GM23338 (cell line): ENCODE measurements around the gene SORCS2. TPM values are rescaled to one million over a fixed set of nuclear protein-coding genes. Genes with fewer than 3 reads are reported as not detected.

Experiments used
- ATAC-seq: fragments of 200-7000 bp; cut with Tn5 transposase; 3 replicates; pipeline ENCODE4 v1.9.1; 2020
- DNase-seq: peaks from one replicate; pipeline ENCODE4 v3.0.0-alpha.2; 2015; ENCODE audit warnings: low spot score
- H2AFZ ChIP-seq: fragments of 200-600 bp; sonication (generic); 2 replicates; pipeline ENCODE4 v1.8.0; 2016; ENCODE audit warnings: antibody characterized with exemption, mild to moderate bottlenecking, moderate library complexity
- H3F3A ChIP-seq: fragments of 200-600 bp; sonication (generic); replicated peaks from 2 replicates; pipeline ENCODE4 v1.8.0; 2017; ENCODE audit warnings: antibody characterized with exemption, mixed run types, low read depth
- H3K27ac ChIP-seq: fragments of 200-600 bp; sonication (generic); 2 replicates; pipeline ENCODE4 v1.6.1; 2016; ENCODE audit warnings: low read depth
- H3K27me3 ChIP-seq: fragments of 200-600 bp; sonication (generic); 2 replicates; pipeline ENCODE4 v1.8.0; 2016; ENCODE audit warnings: mild to moderate bottlenecking, mixed run types, moderate library complexity; ENCODE audit not compliant: insufficient read depth
- H3K36me3 ChIP-seq: fragments of 200-600 bp; sonication (generic); 2 replicates; pipeline ENCODE4 v1.8.0; 2016; ENCODE audit warnings: mild to moderate bottlenecking; ENCODE audit not compliant: insufficient read depth
- H3K4me1 ChIP-seq: fragments of 200-600 bp; sonication (generic); 2 replicates; pipeline ENCODE4 v1.8.0; 2016; ENCODE audit warnings: mild to moderate bottlenecking, moderate library complexity; ENCODE audit not compliant: insufficient read depth
- H3K4me2 ChIP-seq: fragments of 200-600 bp; sonication (generic); 2 replicates; pipeline ENCODE4 v1.7.1; 2017; ENCODE audit warnings: mixed run types
- H3K4me3 ChIP-seq: fragments of 200-600 bp; sonication (generic); 2 replicates; pipeline ENCODE4 v1.6.1; 2016; ENCODE audit warnings: mixed run types
- H3K79me2 ChIP-seq: fragments of 200-600 bp; sonication (generic); replicated peaks from 2 replicates; pipeline ENCODE4 v1.8.0; 2017; ENCODE audit warnings: mild to moderate bottlenecking; ENCODE audit not compliant: insufficient read depth
- H3K9me2 ChIP-seq: fragments of 200-600 bp; sonication (generic); 2 replicates; pipeline ENCODE4 v1.8.0; 2017; ENCODE audit not compliant: insufficient read depth
- H4K20me1 ChIP-seq: fragments of 200-600 bp; sonication (generic); replicated peaks from 2 replicates; pipeline ENCODE4 v1.8.0; 2017; ENCODE audit warnings: mild to moderate bottlenecking; ENCODE audit not compliant: insufficient read depth
- H3K27ac Mint-ChIP-seq: 2 replicates; pipeline ENCODE4 v1.8.0; 2020; ENCODE audit warnings: inconsistent platforms, mild to moderate bottlenecking, moderate library complexity, mixed read lengths
- H3K27me3 Mint-ChIP-seq: 3 replicates; pipeline ENCODE4 v1.8.0; 2022; ENCODE audit warnings: low read depth, mild to moderate bottlenecking, moderate library complexity, mixed read lengths, inconsistent platforms; ENCODE audit not compliant: insufficient read depth, poor library complexity
- H3K36me3 Mint-ChIP-seq: 3 replicates; pipeline ENCODE4 v1.8.0; 2021; ENCODE audit warnings: low read depth, mild to moderate bottlenecking, inconsistent platforms, moderate library complexity, mixed read lengths
- H3K4me1 Mint-ChIP-seq: 3 replicates; pipeline ENCODE4 v1.8.0; 2020; ENCODE audit warnings: mild to moderate bottlenecking, inconsistent platforms, mixed read lengths
- H3K4me3 Mint-ChIP-seq: 3 replicates; pipeline ENCODE4 v1.8.0; 2021; ENCODE audit warnings: moderate library complexity, mild to moderate bottlenecking, inconsistent platforms, mixed read lengths
- H3K9me3 Mint-ChIP-seq: 3 replicates; pipeline ENCODE4 v1.8.0; 2020; ENCODE audit warnings: moderate library complexity, mild to moderate bottlenecking, inconsistent platforms, mixed read lengths
- CREB1 ChIP-seq: fragments of 250-450 bp; sonication (Bioruptor Pico); IDR thresholded peaks from 2 replicates; pipeline ENCODE4 v1.5.0; 2020; ENCODE audit warnings: low read depth, mild to moderate bottlenecking, moderate library complexity
- EZH2 ChIP-seq: fragments of 200-600 bp; sonication (generic); IDR thresholded peaks from one replicate; pipeline ENCODE4 v1.8.0; 2017; ENCODE audit warnings: antibody characterized with exemption, mild to moderate bottlenecking, low read depth; ENCODE audit not compliant: unreplicated experiment
- EZH2phosphoT487 ChIP-seq: fragments of 200-600 bp; sonication (generic); IDR thresholded peaks from one replicate; pipeline ENCODE4 v1.8.1; 2018; ENCODE audit warnings: antibody characterized with exemption; ENCODE audit not compliant: unreplicated experiment
- JUNB ChIP-seq: IDR thresholded peaks from one replicate; pipeline ENCODE4 v1.6.1; 2016; ENCODE audit warnings: antibody characterized with exemption; ENCODE audit not compliant: unreplicated experiment
- NANOG ChIP-seq: IDR thresholded peaks from 2 replicates; pipeline ENCODE4 v1.6.1; 2016; ENCODE audit warnings: antibody characterized with exemption, borderline replicate concordance
- POLR2AphosphoS5 ChIP-seq: IDR thresholded peaks from 2 replicates; pipeline ENCODE4 v1.6.1; 2016; ENCODE audit warnings: antibody characterized with exemption, low read depth
- STAT1 ChIP-seq: IDR thresholded peaks from one replicate; pipeline ENCODE4 v1.6.1; 2016; ENCODE audit warnings: antibody characterized with exemption; ENCODE audit not compliant: unreplicated experiment
- ZNF114 ChIP-seq: fragments of 250-450 bp; sonication (Bioruptor Pico); IDR thresholded peaks from 2 replicates; pipeline ENCODE4 v1.5.0; 2020; ENCODE audit warnings: mild to moderate bottlenecking, moderate library complexity
- ZNF331 ChIP-seq: fragments of 250-450 bp; sonication (Bioruptor Pico); IDR thresholded peaks from 2 replicates; pipeline ENCODE4 v1.5.0; 2020; ENCODE audit warnings: low read depth, mild to moderate bottlenecking, moderate library complexity
- polyA plus RNA-seq: library from polyadenylated mRNA; unstranded; fragments of >200 nt; fragmentation: Nextera tagmentation; extraction: Ambion mirVana; gene quantifications from 2 replicates; pipeline ENCODE4 v1.2.1, GENCODE V29; 2016
- total RNA-seq: library from RNA; depleted of rRNA; stranded (reverse); fragments of >200 nt; shearing (Covaris generic); gene quantifications from 2 replicates; pipeline ENCODE4 v1.2.3, GENCODE V29; 2014
- TF ChIP-seq, protein P1 (sequence below), 2 experiments: fragments of 200-600 bp in 1 of 2; sonication (generic) in 1 of 2; conservative IDR thresholded peaks; 2 replicates each; pipeline versions ENCODE4 v1.5.1 to v1.6.1; 2016 to 2017; ENCODE audit warnings: antibody characterized with exemption in 2 of 2, low read depth in 2 of 2, mild to moderate bottlenecking in 2 of 2, moderate library complexity in 1 of 2
- TF ChIP-seq, protein P2 (sequence below): IDR thresholded peaks from one replicate; pipeline ENCODE4 v1.6.1; 2018; ENCODE audit warnings: antibody characterized with exemption; ENCODE audit not compliant: unreplicated experiment
- TF ChIP-seq, protein P3 (sequence below): fragments of 250-450 bp; sonication (Bioruptor Pico); IDR thresholded peaks from 2 replicates; pipeline ENCODE4 v1.5.0; 2020; ENCODE audit warnings: mild to moderate bottlenecking, moderate library complexity
- TF ChIP-seq, protein P4 (sequence below): IDR thresholded peaks from 2 replicates; pipeline ENCODE4 v1.6.1; 2016; ENCODE audit warnings: antibody characterized with exemption

The SORCS2 gene
- total and polyA plus RNA-seq, 2 experiments from 2014 or later = 0.47 to 2.4 TPM

DNA sequence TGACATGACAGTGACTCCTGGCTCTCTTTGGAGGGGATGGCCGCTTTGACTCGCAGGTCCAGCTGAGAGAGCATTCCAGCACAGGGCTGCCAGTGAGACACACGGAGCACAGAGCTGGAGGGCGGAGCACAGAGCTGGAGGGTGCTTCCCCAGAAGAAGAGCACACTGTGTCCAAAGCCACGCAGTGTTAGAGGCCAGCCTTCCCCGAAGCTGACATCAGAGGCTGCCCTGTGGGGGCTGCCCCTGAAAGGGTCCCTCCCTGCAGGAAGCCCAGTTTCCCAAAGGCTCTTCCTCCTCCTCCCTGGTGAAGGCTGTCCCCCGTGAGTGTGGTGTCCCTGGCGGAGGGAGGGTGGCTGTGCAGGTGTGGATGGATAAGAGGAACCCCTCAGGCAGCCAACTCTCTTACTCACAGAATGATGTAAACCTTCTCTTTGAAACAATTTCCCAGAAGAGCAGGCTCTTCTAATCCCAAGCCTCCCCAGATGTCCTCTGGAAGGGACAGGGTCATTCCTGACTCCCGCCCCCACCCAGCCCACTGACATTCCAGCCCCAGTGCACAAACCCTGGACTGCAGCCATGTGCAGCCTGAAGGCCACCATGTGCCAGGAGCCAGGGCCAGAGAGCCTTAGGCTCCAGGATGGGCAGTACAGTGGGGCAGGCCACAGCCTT is 189.0 kb downstream of the SORCS2 start:
- Histone ChIP-seq H3K27ac (no peak overlapping the region), H3K27me3 (no peaks in the 10 kb centered on the region), H2AFZ (no peak overlapping the region), H3K9me2 (no peaks in the 10 kb centered on the region), H3K79me2 (no peaks in the 10 kb centered on the region), H3K36me3 (no peaks in the 10 kb centered on the region), H3F3A (0 out of 2 replicates have a peak, but pooled peaks cover 4% of the 10 kb centered on the region), H3K4me2 (no peak overlapping the region), H3K4me1 (no peaks in the 10 kb centered on the region), H3K4me3 (no peak overlapping the region), H4K20me1 (no peaks in the 10 kb centered on the region)
- ATAC-seq (peak; percentile 49), DNase-seq (no peak)
- TF ChIP-seq JUNB (no peak), POLR2AphosphoS5 (no peak), ZNF114 (CRISPR knock-in tag) (no peak), EZH2phosphoT487 (no peak), EZH2 (no peak), ZNF331 (no peak), NANOG (no peak), CREB1 (CRISPR knock-in tag) (no peak), STAT1 (no peak)
- TF ChIP-seq, protein P1, sequence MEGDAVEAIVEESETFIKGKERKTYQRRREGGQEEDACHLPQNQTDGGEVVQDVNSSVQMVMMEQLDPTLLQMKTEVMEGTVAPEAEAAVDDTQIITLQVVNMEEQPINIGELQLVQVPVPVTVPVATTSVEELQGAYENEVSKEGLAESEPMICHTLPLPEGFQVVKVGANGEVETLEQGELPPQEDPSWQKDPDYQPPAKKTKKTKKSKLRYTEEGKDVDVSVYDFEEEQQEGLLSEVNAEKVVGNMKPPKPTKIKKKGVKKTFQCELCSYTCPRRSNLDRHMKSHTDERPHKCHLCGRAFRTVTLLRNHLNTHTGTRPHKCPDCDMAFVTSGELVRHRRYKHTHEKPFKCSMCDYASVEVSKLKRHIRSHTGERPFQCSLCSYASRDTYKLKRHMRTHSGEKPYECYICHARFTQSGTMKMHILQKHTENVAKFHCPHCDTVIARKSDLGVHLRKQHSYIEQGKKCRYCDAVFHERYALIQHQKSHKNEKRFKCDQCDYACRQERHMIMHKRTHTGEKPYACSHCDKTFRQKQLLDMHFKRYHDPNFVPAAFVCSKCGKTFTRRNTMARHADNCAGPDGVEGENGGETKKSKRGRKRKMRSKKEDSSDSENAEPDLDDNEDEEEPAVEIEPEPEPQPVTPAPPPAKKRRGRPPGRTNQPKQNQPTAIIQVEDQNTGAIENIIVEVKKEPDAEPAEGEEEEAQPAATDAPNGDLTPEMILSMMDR (conservative IDR thresholded peaks at IDR 0.05; ENCODE audit: low read depth in 2 of 2) = no peak
- TF ChIP-seq, protein P2, sequence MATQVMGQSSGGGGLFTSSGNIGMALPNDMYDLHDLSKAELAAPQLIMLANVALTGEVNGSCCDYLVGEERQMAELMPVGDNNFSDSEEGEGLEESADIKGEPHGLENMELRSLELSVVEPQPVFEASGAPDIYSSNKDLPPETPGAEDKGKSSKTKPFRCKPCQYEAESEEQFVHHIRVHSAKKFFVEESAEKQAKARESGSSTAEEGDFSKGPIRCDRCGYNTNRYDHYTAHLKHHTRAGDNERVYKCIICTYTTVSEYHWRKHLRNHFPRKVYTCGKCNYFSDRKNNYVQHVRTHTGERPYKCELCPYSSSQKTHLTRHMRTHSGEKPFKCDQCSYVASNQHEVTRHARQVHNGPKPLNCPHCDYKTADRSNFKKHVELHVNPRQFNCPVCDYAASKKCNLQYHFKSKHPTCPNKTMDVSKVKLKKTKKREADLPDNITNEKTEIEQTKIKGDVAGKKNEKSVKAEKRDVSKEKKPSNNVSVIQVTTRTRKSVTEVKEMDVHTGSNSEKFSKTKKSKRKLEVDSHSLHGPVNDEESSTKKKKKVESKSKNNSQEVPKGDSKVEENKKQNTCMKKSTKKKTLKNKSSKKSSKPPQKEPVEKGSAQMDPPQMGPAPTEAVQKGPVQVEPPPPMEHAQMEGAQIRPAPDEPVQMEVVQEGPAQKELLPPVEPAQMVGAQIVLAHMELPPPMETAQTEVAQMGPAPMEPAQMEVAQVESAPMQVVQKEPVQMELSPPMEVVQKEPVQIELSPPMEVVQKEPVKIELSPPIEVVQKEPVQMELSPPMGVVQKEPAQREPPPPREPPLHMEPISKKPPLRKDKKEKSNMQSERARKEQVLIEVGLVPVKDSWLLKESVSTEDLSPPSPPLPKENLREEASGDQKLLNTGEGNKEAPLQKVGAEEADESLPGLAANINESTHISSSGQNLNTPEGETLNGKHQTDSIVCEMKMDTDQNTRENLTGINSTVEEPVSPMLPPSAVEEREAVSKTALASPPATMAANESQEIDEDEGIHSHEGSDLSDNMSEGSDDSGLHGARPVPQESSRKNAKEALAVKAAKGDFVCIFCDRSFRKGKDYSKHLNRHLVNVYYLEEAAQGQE = no peak
- TF ChIP-seq, protein P3, sequence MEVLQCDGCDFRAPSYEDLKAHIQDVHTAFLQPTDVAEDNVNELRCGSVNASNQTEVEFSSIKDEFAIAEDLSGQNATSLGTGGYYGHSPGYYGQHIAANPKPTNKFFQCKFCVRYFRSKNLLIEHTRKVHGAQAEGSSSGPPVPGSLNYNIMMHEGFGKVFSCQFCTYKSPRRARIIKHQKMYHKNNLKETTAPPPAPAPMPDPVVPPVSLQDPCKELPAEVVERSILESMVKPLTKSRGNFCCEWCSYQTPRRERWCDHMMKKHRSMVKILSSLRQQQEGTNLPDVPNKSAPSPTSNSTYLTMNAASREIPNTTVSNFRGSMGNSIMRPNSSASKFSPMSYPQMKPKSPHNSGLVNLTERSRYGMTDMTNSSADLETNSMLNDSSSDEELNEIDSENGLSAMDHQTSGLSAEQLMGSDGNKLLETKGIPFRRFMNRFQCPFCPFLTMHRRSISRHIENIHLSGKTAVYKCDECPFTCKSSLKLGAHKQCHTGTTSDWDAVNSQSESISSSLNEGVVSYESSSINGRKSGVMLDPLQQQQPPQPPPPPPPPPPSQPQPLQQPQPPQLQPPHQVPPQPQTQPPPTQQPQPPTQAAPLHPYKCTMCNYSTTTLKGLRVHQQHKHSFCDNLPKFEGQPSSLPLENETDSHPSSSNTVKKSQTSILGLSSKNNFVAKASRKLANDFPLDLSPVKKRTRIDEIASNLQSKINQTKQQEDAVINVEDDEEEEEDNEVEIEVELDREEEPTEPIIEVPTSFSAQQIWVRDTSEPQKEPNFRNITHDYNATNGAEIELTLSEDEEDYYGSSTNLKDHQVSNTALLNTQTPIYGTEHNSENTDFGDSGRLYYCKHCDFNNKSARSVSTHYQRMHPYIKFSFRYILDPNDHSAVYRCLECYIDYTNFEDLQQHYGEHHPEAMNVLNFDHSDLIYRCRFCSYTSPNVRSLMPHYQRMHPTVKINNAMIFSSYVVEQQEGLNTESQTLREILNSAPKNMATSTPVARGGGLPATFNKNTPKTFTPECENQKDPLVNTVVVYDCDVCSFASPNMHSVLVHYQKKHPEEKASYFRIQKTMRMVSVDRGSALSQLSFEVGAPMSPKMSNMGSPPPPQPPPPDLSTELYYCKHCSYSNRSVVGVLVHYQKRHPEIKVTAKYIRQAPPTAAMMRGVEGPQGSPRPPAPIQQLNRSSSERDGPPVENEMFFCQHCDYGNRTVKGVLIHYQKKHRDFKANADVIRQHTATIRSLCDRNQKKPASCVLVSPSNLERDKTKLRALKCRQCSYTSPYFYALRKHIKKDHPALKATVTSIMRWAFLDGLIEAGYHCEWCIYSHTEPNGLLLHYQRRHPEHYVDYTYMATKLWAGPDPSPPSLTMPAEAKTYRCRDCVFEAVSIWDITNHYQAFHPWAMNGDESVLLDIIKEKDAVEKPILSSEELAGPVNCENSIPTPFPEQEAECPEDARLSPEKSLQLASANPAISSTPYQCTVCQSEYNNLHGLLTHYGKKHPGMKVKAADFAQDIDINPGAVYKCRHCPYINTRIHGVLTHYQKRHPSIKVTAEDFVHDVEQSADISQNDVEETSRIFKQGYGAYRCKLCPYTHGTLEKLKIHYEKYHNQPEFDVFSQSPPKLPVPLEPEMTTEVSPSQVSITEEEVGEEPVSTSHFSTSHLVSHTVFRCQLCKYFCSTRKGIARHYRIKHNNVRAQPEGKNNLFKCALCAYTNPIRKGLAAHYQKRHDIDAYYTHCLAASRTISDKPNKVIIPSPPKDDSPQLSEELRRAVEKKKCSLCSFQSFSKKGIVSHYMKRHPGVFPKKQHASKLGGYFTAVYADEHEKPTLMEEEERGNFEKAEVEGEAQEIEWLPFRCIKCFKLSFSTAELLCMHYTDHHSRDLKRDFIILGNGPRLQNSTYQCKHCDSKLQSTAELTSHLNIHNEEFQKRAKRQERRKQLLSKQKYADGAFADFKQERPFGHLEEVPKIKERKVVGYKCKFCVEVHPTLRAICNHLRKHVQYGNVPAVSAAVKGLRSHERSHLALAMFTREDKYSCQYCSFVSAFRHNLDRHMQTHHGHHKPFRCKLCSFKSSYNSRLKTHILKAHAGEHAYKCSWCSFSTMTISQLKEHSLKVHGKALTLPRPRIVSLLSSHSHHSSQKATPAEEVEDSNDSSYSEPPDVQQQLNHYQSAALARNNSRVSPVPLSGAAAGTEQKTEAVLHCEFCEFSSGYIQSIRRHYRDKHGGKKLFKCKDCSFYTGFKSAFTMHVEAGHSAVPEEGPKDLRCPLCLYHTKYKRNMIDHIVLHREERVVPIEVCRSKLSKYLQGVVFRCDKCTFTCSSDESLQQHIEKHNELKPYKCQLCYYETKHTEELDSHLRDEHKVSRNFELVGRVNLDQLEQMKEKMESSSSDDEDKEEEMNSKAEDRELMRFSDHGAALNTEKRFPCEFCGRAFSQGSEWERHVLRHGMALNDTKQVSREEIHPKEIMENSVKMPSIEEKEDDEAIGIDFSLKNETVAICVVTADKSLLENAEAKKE (CRISPR knock-in tag) = no peak
- TF ChIP-seq, protein P4, sequence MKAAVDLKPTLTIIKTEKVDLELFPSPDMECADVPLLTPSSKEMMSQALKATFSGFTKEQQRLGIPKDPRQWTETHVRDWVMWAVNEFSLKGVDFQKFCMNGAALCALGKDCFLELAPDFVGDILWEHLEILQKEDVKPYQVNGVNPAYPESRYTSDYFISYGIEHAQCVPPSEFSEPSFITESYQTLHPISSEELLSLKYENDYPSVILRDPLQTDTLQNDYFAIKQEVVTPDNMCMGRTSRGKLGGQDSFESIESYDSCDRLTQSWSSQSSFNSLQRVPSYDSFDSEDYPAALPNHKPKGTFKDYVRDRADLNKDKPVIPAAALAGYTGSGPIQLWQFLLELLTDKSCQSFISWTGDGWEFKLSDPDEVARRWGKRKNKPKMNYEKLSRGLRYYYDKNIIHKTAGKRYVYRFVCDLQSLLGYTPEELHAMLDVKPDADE = no peak
- Mint-ChIP-seq H3K9me3 (no peaks in the 10 kb centered on the region; the same call in 2 of the 3 replicates), H3K27me3 (peaks cover 9% of the 10 kb centered on the region), H3K4me3 (no peak overlapping the region), H3K4me1 (no peaks in the 10 kb centered on the region; the same call in 2 of the 3 replicates), H3K36me3 (no peaks in the 10 kb centered on the region), H3K27ac (no peak overlapping the region)
